ENCODE results near the gene STIMATE. TPM values are rescaled to one million over a fixed set of nuclear protein-coding genes. Genes with fewer than 3 reads are reported as not detected.

Gene STIMATE
- total and polyA plus RNA-seq, 4 donors: 14.0 to 24.4 (median 20.9) TPM

- H3K4me1 ChIP-seq (ENCODE audit: control insufficient read depth in 4 of 4, insufficient read depth in 4 of 4, low read length in 3 of 4): peaks cover 9 to 51% (median 34%) of the 10 kb centered on the region in 4 donors
- no peak for TF ChIP-seq FOXA1 (IDR thresholded peaks at IDR 0.05)
- no peak for TF ChIP-seq TAF1 (conservative IDR thresholded peaks at IDR 0.05)
- TF ChIP-seq FOXA2 (IDR thresholded peaks at IDR 0.05): no peak
- no peak for TF ChIP-seq NR2F2 (IDR thresholded peaks at IDR 0.05)
- no peak for TF ChIP-seq CTCF (IDR thresholded peaks at IDR 0.05; ENCODE audit: low read depth, low read length, missing input control)
- no peak for TF ChIP-seq GABPA (IDR thresholded peaks at IDR 0.05 in 1 of 2, conservative IDR thresholded peaks at IDR 0.05 in 1 of 2)
- no peak for TF ChIP-seq MAX (IDR thresholded peaks at IDR 0.05)
- TF ChIP-seq SP1 (IDR thresholded peaks at IDR 0.05): no peak
- no peak for TF ChIP-seq HNF4A (conservative IDR thresholded peaks at IDR 0.05)
- no peak for TF ChIP-seq REST (IDR thresholded peaks at IDR 0.05)
- no peak for TF ChIP-seq ATF3 (IDR thresholded peaks at IDR 0.05)
- no peak for TF ChIP-seq ZBTB33 (IDR thresholded peaks at IDR 0.05)
- TF ChIP-seq EGR1 (IDR thresholded peaks at IDR 0.05; ENCODE audit: low read depth in 2 of 2): no peak
- TF ChIP-seq RAD21 (IDR thresholded peaks at IDR 0.05): no peak
- no peak for TF ChIP-seq JUND (IDR thresholded peaks at IDR 0.05)
- no peak for TF ChIP-seq HNF4G (IDR thresholded peaks at IDR 0.05)
- TF ChIP-seq YY1 (IDR thresholded peaks at IDR 0.05): no peak
- WGBS: 83% methylated on average over 12 of the region's 12 CpGs
- H3K9ac ChIP-seq (ENCODE audit: low read depth in 1 of 2, low read length in 2 of 2): no peak overlapping the region
- peaks cover 0 to 2% (median under 1%) of the 10 kb centered on the region in 4 donors for H3K36me3 ChIP-seq (ENCODE audit: control insufficient read depth in 4 of 4, insufficient read depth in 3 of 4, low read depth in 1 of 4, low read length in 3 of 4)
- no peaks in the 10 kb centered on the region for H3K27me3 ChIP-seq (ENCODE audit: control insufficient read depth in 4 of 4, insufficient read depth in 4 of 4, low read length in 3 of 4)
- H3K4me3 ChIP-seq (ENCODE audit: low read depth in 1 of 3, low read length in 3 of 3): no peak overlapping the region
- DNase-seq (ENCODE audit: low spot score): no peak
- peak overlapping the region; percentile 91 to 97 for H3K27ac ChIP-seq (ENCODE audit: low read depth in 1 of 2, low read length in 2 of 2)
- H3K9me3 ChIP-seq (ENCODE audit: control insufficient read depth in 4 of 4, low read length in 3 of 4): no peaks in the 10 kb centered on the region
These were observed 55.4 kb downstream of the STIMATE start for GRCh38 chr3:52841981-52842340.
